Fibroblast of skin of right quadriceps (primary cell): ENCODE results near the gene SMG6.
"Not testable (repeated sequence)": the region's sequence is repeated elsewhere in the genome, so short reads cannot be mapped to it uniquely, and the experiment has no call there.

Experiments used
- DNase-seq: peaks from one replicate; pipeline ENCODE4 v3.0.0-alpha.2; 2013

SMG6 gene

GRCh38 chr17:2259769-2260536 lies 43.6 kb downstream of the SMG6 start:
- peak; percentile 68 for DNase-seq

DNA sequence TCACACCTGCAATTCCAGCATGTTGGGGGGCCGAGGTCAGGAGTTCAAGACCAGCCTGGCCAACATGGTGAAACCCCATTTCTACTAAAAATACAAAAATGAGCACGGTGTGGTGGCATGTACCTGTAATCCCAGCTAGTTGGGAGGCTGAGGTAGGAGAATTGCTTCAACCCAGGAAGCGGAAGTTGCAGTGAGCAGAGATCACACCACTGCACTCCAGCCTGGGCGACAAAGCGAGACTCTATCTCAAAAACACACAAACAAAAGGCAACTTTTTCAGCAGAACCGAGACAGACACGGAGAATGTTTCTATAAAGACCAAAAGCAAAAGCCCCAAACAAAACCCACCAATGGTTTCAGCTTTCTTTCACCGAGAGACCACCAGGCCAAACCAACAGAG lies 44.8 kb downstream of the SMG6 start:
- DNase-seq = not testable (repeated sequence)

GRCh38 chr17:2253768-2254406 lies 49.7 kb downstream of the SMG6 start:
- DNase-seq = no peak

- DNase-seq = no peak
Measured at GRCh38 chr17:2253362-2253761, 50.2 kb downstream of the SMG6 start.

DNA sequence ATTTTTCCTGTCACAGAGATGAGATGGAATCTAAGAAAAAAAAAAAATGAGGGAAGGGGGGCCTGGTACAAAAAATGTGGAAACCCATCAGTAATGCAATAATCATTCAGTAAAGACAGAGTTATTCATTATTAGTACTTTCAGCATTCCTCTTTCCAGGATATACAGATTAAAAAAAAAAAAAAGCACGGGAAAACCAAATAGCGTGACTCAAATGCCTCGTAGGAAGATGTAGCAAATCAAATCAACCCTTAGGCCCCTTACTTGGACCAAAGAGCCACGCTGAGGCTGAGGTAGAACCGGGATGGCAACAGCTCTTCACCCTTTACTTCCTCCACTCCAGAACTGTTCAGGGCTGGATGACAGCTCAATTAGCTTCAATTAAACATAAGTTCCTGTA lies 52.5 kb downstream of the SMG6 start:
- peak; percentile 48 for DNase-seq

DNA sequence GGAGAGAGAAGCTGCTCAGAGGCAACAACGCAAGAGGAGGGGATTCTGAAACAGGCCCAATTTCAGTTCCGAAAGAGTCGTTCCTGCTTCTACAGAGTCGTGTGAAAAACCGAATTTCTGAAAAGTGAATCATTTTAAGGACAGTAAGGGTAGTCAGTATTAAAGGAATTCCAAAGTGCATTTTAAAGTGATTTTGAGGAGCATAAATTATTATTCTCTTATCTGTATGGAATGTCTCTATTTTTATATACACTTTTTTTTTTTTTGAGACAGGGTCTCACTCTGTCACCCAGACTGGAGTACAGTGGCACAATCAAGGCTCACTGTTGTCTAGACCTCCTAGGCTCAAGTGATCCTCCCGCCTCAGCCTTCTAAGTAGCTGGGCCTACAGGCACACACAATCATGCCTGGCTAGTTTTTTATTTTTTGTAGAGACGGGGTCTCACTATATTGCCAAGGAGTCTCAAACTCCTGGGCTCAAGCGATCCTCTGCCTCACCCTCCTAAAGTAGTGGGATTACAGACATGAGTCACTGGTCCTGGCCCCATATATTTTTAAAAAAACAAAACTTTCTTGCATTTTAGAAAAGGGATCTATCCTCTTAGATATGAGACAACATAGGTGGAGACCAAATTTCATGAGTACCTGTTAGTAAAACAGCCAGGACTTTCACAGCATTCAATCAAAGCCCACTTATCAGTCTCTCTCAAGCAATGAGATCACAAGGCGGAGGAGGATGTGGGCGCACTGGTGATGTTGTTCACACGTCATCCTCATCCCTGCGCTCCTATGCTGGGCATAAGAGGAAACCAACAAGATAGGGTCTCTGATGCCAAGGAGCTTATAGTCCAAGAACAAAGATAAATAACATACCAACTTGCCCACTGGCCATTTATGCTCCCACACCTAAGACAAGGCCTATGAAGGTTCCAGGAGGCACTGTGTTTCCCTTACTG lies 53.2 kb downstream of the SMG6 start:
- DNase-seq = peak; percentile 76

DNA sequence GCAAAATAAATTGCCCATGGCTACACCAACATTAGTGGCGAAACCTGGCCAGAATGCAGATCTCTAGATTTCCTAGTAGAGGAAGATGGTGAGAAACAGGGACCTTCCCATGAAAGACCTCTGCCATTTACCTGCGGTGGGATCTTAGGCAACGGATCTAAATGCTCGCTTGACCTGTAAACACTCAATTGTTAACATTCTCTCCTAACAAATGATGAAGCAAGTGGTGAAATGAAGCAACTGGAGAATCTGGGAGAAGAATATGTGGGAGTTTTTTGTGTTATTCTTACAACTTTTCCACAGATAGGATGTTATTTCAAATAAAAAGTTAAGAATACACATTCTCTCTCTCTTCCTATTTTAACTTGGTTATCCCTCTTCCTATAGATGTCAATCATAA lies 56.6 kb downstream of the SMG6 start:
- no peak for DNase-seq

- DNase-seq = peak; percentile 83
Measured at GRCh38 chr17:2244545-2245525, 58.8 kb downstream of the SMG6 start.

GRCh38 chr17:2243953-2244352 lies 59.6 kb downstream of the SMG6 start:
- no peak for DNase-seq

- peak; percentile 88 for DNase-seq
Measured at GRCh38 chr17:2241823-2242222, 61.8 kb downstream of the SMG6 start.

GRCh38 chr17:2240541-2240940 lies 63.0 kb downstream of the SMG6 start:
- DNase-seq = no peak

DNA sequence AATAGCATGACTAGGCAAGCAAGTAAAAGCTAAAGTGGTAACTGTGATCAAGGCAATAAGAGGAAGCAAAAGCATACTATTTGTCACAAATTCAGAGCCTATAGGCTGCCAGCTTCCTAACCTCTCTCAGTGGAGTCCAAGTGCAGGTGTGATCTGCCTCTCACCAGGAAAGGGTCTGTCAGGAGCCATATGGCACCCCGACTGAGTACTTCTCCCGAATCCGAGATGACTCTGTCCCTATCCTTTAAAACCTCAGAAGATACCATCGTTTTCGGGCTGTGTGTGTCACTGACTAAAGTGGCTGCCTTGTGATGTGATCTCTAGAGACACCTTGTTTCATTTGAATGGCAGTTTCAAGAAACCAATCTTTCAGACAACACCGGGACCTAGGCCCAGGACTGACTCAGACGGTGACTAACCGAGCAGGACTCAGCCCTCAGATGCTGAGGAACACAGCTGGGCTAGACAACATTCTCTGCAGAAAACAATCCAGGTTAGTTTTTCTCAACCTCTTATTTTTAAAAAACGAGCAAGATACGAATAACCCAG lies 63.6 kb downstream of the SMG6 start:
- peak; percentile 86 for DNase-seq

DNA sequence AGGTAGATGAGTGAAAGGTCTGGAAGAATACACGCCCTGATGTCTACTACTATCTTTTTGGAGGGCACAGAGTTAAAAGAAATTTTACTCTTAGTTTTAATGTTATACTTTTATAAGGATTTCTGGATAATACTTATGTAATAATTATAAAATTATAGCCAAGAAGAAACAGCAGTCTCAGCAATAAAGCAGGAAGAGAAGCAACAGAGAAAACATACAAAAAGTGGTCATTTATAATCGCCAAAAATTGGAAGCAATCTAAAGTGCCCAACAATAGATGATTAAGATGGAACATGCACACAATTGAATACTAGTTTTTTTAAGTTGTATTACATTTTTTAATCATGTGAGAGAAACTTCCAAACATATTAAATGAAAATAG lies 64.4 kb downstream of the SMG6 start:
- no peak for DNase-seq

DNA sequence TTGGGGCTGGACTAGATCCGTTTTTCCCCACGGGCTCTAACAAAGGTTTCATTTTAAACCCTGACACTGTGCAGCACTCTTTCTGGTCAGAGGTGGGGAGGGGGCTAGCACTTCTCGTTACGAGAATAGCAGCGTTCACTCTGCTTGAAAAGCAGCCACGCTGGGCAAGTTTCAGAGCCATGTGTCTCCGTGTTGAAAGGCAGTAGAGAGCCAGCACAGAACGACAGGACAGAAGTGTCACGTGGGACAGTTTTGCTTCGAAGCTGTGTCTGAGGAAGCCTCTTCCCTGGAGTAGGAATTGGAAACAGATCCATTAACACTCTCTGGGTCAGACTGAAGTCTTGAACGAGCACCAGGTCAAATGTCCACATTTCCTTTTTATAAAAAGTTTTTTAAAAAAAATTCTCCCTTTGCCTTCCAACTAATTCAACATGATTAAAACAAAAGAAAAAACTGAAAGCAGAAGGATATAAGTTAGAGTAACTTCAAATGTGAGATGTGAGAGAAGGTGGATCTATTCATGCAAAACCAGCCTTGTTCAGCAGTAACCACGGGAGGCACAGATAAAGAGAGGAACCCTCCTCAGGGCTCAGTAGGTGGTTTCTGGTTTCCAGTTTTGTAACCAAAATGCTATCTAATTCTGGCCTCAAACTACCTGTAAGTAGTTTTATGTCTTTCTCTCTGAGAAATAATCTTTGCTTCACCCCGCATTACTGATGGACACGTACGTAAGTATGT lies 65.0 kb downstream of the SMG6 start:
- no peak for DNase-seq

GRCh38 chr17:2237950-2238349 lies 65.6 kb downstream of the SMG6 start:
- DNase-seq = no peak

- DNase-seq = no peak
Measured at GRCh38 chr17:2237521-2237921, 66.1 kb downstream of the SMG6 start.

DNA sequence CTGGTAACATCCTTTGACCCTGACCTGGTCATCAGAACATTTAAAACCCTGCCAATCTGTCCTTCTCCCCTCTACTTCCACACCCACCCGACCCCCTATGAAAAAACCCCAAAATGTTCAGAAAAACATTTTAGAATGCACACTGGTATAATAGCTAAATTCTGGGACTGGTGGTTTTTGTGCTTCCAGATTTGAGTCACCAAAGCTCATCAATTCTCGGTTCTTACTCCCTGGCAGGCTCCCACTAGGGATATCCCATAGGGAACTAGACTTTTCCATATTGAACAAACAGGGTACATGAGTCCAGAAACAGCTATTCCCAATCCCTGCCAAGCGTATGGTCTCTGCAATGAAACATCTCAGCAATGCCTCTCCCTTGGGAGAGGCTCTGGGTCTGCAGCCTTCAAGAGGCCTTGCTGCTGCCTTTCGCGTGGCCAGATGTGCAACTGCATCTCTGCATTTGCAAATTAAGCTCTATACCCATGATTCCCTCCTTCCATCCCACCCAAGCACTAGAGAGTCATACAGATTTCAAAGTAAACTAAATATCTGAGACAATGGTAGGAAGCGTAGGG lies 67.7 kb downstream of the SMG6 start:
- DNase-seq = peak; percentile 92

- no peak for DNase-seq
Measured at GRCh38 chr17:2235265-2235664, 68.3 kb downstream of the SMG6 start.

DNA sequence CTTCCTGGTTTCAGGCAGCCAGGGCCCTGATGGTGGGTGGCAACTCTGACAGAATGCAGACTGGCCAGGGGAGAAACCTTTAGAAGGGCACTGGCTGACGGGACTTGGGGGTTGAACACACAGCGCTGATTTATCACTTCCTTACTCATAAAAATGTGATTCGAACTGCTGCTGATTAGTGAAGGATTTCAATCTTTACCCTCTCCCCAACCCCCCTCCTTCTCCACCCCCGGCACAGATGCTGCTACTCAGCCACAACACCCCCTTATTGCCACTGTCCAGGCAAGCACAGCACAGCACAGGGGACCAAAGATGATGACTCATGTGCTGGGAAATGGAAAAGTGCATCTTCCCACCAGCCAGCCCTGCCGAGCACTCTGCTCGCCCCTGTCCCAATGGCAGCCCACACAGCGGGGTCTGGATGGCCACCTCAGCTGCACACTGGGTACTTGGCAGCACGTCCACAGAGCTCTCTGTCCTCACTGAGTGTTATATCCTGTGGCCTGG lies 70.1 kb downstream of the SMG6 start:
- peak; percentile 84 for DNase-seq

DNA sequence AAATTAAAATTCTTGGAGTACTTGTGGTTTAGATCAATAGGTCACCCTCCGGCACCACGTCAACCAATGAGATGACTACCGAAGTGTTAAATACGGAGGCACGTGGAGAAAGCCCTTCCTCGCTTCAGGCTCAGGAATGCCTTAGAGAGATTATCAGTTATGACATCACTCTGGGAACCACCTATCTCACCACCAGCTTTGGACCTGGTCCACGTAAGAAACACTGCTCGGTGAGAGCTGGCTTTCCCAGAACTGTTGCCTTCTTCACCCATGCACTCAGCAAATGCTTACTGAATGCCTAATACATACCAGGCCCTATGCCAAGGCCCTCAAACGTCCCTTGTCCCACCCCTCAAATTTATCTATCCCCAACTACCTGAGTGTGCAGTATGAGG lies 71.3 kb downstream of the SMG6 start:
- DNase-seq = peak; percentile 96

- peak; percentile 61 for DNase-seq
Measured at GRCh38 chr17:2230877-2231276, 72.7 kb downstream of the SMG6 start.
